IMR-90 (cell line): ENCODE results near the gene SLCO3A1. TPM values are rescaled to one million over a fixed set of nuclear protein-coding genes. Genes with fewer than 3 reads are reported as not detected.

Source experiments
- ATAC-seq: fragments of 200-7000 bp; cut with Tn5 transposase; 2 replicates; pipeline ENCODE4 v1.9.1; 2020; ENCODE audit warnings: low read depth, mild to moderate bottlenecking, moderate library complexity
- BruUV-seq: library from RNA; stranded (reverse); fragments of 400-500 nt; replicated peaks from 2 replicates; lab custom pipeline; 2021; lab: Mats Ljungman, UMichigan
- CTCF ChIA-PET: fragments of 300-600 bp; formaldehyde crosslinking; extraction: SDS; loops from one replicate; lab custom pipeline; 2021; ENCODE audit warnings: antibody characterized with exemption; lab: Yijun Ruan, JAX
- POLR2A ChIA-PET: fragments of 300-600 bp; sonication (Branson Sonifier 250); formaldehyde crosslinking; loops from one replicate; lab custom pipeline; 2022; ENCODE audit warnings: antibody characterized with exemption; ENCODE audit not compliant: unreplicated experiment; lab: Charles Lee
- DNase-seq: peaks from one replicate; pipeline ENCODE4 v3.0.0; 2013
- H2AFZ ChIP-seq: replicated peaks from 2 replicates; pipeline ENCODE3; 2013; ENCODE audit warnings: low read length, mild to moderate bottlenecking; ENCODE audit not compliant: poor library complexity
- H2AK5ac ChIP-seq: 2 replicates; pipeline ENCODE4 v1.6.1; 2013; ENCODE audit warnings: low read depth, low read length, inconsistent platforms
- H2AK9ac ChIP-seq: replicated peaks from 2 replicates; pipeline ENCODE3; 2013; ENCODE audit warnings: mild to moderate bottlenecking, low read depth, low read length, moderate library complexity; ENCODE audit not compliant: poor library complexity
- H2BK120ac ChIP-seq: 2 replicates; pipeline ENCODE4 v1.6.1; 2013; ENCODE audit warnings: low read depth, low read length, inconsistent platforms
- H2BK15ac ChIP-seq: 3 replicates; pipeline ENCODE4 v1.6.1; 2013; ENCODE audit warnings: low read depth, low read length, inconsistent platforms
- H2BK20ac ChIP-seq: 2 replicates; pipeline ENCODE4 v1.6.1; 2013; ENCODE audit warnings: low read depth, mild to moderate bottlenecking, inconsistent platforms, low read length, moderate library complexity
- H2BK5ac ChIP-seq: 2 replicates; pipeline ENCODE4 v1.6.1; 2013; ENCODE audit warnings: mild to moderate bottlenecking, low read depth, low read length, inconsistent platforms; ENCODE audit not compliant: poor library complexity, severe bottlenecking
- H3K14ac ChIP-seq: replicated peaks from 2 replicates; pipeline ENCODE4 v1.6.1; 2013; ENCODE audit warnings: low read depth, low read length, inconsistent platforms
- H3K18ac ChIP-seq: 2 replicates; pipeline ENCODE4 v1.6.1; 2013; ENCODE audit warnings: low read depth, low read length, control low read depth
- H3K23ac ChIP-seq: 2 replicates; pipeline ENCODE4 v1.6.1; 2013; ENCODE audit warnings: low read depth, low read length, inconsistent platforms
- H3K27ac ChIP-seq: 2 replicates; pipeline ENCODE4 v1.5.1; 2013; ENCODE audit warnings: mild to moderate bottlenecking, control low read depth, low read length; ENCODE audit not compliant: insufficient read depth
- H3K27me3 ChIP-seq: 2 replicates; pipeline ENCODE4 v1.6.1; 2013; ENCODE audit warnings: low read length; ENCODE audit not compliant: control insufficient read depth, insufficient read depth
- H3K36me3 ChIP-seq: 2 replicates; pipeline ENCODE4 v1.6.1; 2013; ENCODE audit warnings: low read length, mixed read lengths; ENCODE audit not compliant: control insufficient read depth, insufficient read depth
- H3K4ac ChIP-seq: 2 replicates; pipeline ENCODE4 v1.6.1; 2013; ENCODE audit warnings: low read depth, low read length, inconsistent platforms
- H3K4me1 ChIP-seq: 2 replicates; pipeline ENCODE4 v1.6.1; 2013; ENCODE audit warnings: low read length, mixed read lengths; ENCODE audit not compliant: control insufficient read depth, insufficient read depth
- H3K4me2 ChIP-seq: 2 replicates; pipeline ENCODE4 v1.6.1; 2013; ENCODE audit warnings: low read depth, mild to moderate bottlenecking, control low read depth, low read length, moderate library complexity
- H3K4me3 ChIP-seq: 2 replicates; pipeline ENCODE4 v1.5.1; 2013; ENCODE audit warnings: low read depth, mild to moderate bottlenecking, control low read depth, low read length, moderate library complexity; ENCODE audit not compliant: insufficient read depth
- H3K56ac ChIP-seq: 2 replicates; pipeline ENCODE4 v1.6.1; 2013; ENCODE audit warnings: low read length, inconsistent platforms; ENCODE audit not compliant: insufficient read depth; ENCODE audit errors: extremely low read depth
- H3K79me1 ChIP-seq, 2 experiments: 2 replicates each; pipeline ENCODE4 v1.6.1; 2013; ENCODE audit warnings: low read length in 2 of 2, inconsistent platforms in 1 of 2, low read depth in 1 of 2
- H3K9ac ChIP-seq: 2 replicates; pipeline ENCODE4 v1.6.1; 2013; ENCODE audit warnings: low read depth, low read length, control low read depth
- H3K9me1 ChIP-seq: 2 replicates; pipeline ENCODE4 v1.6.1; 2013; ENCODE audit warnings: low read length, inconsistent platforms; ENCODE audit not compliant: insufficient read depth
- H3K9me3 ChIP-seq: 2 replicates; pipeline ENCODE4 v1.6.1; 2013; ENCODE audit warnings: low read length; ENCODE audit not compliant: control insufficient read depth, insufficient read depth
- H4K20me1 ChIP-seq: 2 replicates; pipeline ENCODE4 v1.6.1; 2013; ENCODE audit warnings: low read length, inconsistent platforms; ENCODE audit not compliant: insufficient read depth
- H4K5ac ChIP-seq: 2 replicates; pipeline ENCODE4 v1.6.1; 2013; ENCODE audit warnings: mild to moderate bottlenecking, low read depth, low read length, control low read depth
- H4K8ac ChIP-seq, 2 experiments: 2 replicates each; pipeline ENCODE4 v1.6.1; 2013; ENCODE audit warnings: low read depth in 2 of 2, low read length in 2 of 2, control low read depth in 1 of 2, inconsistent platforms in 1 of 2
- H4K91ac ChIP-seq: 2 replicates; pipeline ENCODE4 v1.6.1; 2013; ENCODE audit warnings: low read depth, low read length, inconsistent platforms; ENCODE audit not compliant: insufficient read depth
- CEBPB ChIP-seq: IDR thresholded peaks from 2 replicates; pipeline ENCODE4 v1.6.1; 2012; ENCODE audit warnings: low read depth, low read length, improper control_type of control experiment
- CHD1 ChIP-seq: IDR thresholded peaks from 2 replicates; pipeline ENCODE4 v1.6.1; 2012; ENCODE audit warnings: low read depth, low read length, improper control_type of control experiment
- CTCF ChIP-seq: conservative IDR thresholded peaks from 2 replicates; pipeline ENCODE4 v1.5.1; 2012; ENCODE audit warnings: mild to moderate bottlenecking, low read depth, low read length, improper control_type of control experiment
- FOS ChIP-seq: fragments of 150-350 bp; IDR thresholded peaks from 2 replicates; pipeline ENCODE4 v1.6.1; 2016; ENCODE audit warnings: low read depth, low read length
- MAFK ChIP-seq: IDR thresholded peaks from 2 replicates; pipeline ENCODE4 v1.6.1; 2012; ENCODE audit warnings: low read depth, low read length, improper control_type of control experiment
- MAZ ChIP-seq: IDR thresholded peaks from 2 replicates; pipeline ENCODE4 v1.6.1; 2012; ENCODE audit warnings: low read depth, mild to moderate bottlenecking, low read length, improper control_type of control experiment, moderate library complexity, borderline replicate concordance
- MXI1 ChIP-seq: IDR thresholded peaks from 2 replicates; pipeline ENCODE4 v1.6.1; 2012; ENCODE audit warnings: low read depth, mild to moderate bottlenecking, low read length, moderate library complexity, borderline replicate concordance
- NFE2L2 ChIP-seq: fragments of 150-350 bp; IDR thresholded peaks from 2 replicates; pipeline ENCODE4 v1.6.1; 2016; ENCODE audit warnings: low read depth, mild to moderate bottlenecking, low read length
- RAD21 ChIP-seq: IDR thresholded peaks from 2 replicates; pipeline ENCODE4 v1.6.1; 2012; ENCODE audit warnings: low read length, improper control_type of control experiment
- RCOR1 ChIP-seq: IDR thresholded peaks from 2 replicates; pipeline ENCODE4 v1.6.1; 2012; ENCODE audit warnings: mild to moderate bottlenecking, low read length, improper control_type of control experiment; ENCODE audit not compliant: insufficient replicate concordance
- RFX5 ChIP-seq: IDR thresholded peaks from 2 replicates; pipeline ENCODE4 v1.8.0; 2012; ENCODE audit warnings: low read depth, mild to moderate bottlenecking, low read length, moderate library complexity
- USF2 ChIP-seq: fragments of 150-350 bp; IDR thresholded peaks from 2 replicates; pipeline ENCODE4 v1.6.1; 2017; ENCODE audit warnings: mild to moderate bottlenecking, antibody characterized with exemption, low read length, low read depth
- WGBS, 2 experiments: methylation state at CpG; one replicate each; pipeline versions ENCODE4 v1.1.5 to v1.1.7; 2013; ENCODE audit warnings: missing lambda C conversion rate in 2 of 2; ENCODE audit not compliant: insufficient read length in 1 of 2; ENCODE audit errors: extremely low coverage in 2 of 2; 5-methylcytosine and 5-hydroxymethylcytosine counted together
- dilution Hi-C: fragments of 300-500 bp; cut with HindIII; formaldehyde crosslinking; loops from one replicate; pipeline ENCODE4 v1.14.3; 2018; ENCODE audit warnings: low sequenced_read_pairs; ENCODE audit not compliant: unreplicated experiment
- in situ Hi-C: fragments of 300-500 bp; cut with MboI; formaldehyde crosslinking; loops from 3 replicates; pipeline ENCODE4 v1.14.3; 2019; ENCODE audit warnings: low sequenced_read_pairs, inconsistent platforms, mixed read lengths
- intact Hi-C: fragments of 100-400 bp; cut with micrococcal nuclease; formaldehyde crosslinking; loops from 2 replicates; pipeline ENCODE4 v1.10.0; 2022
- polyA plus RNA-seq, 3 experiments: library from polyadenylated mRNA; depleted of rRNA; stranded (reverse); fragments of >200 nt; gene quantifications; 2 replicates each; pipeline ENCODE4 v1.2.3, GENCODE V29; 2012; ENCODE audit warnings: low replicate concordance in 1 of 3
- total RNA-seq: library from RNA; depleted of rRNA; stranded (reverse); fragments of >200 nt; gene quantifications from 2 replicates; pipeline ENCODE4 v1.2.3, GENCODE V29; 2012

Gene SLCO3A1
- total and polyA plus RNA-seq, 2 of the 4 experiments (the other 2 are of a cell fraction), result 4.7 to 8.1 TPM

GRCh38 chr15:92118936-92119325 is 265.4 kb downstream of the SLCO3A1 start:
- Histone ChIP-seq H3K27ac (no peak overlapping the region), H3K9me3 (peaks cover 4% of the 10 kb centered on the region; the same call in 1 of the 2 replicates), H3K4ac (no peak overlapping the region), H3K4me3 (no peak overlapping the region), H4K8ac (no peak overlapping the region), H3K27me3 (no peaks in the 10 kb centered on the region; the same call in 1 of the 2 replicates), H2BK5ac (no peak overlapping the region), H2AK9ac (no peak overlapping the region), H4K20me1 (no peaks in the 10 kb centered on the region), H2BK15ac (no peak overlapping the region), H3K9me1 (no peaks in the 10 kb centered on the region), H3K56ac (no peak overlapping the region), H3K4me1 (peaks cover 2% of the 10 kb centered on the region; the same call in 1 of the 2 replicates), H2BK120ac (no peak overlapping the region), H4K91ac (no peak overlapping the region), H3K23ac (no peak overlapping the region), H3K36me3 (no peaks in the 10 kb centered on the region), H3K9ac (no peak overlapping the region), H2BK20ac (no peak overlapping the region), H3K18ac (no peak overlapping the region), H2AK5ac (no peak overlapping the region), H3K79me1 (no peaks in the 10 kb centered on the region), H3K4me2 (no peak overlapping the region), H4K5ac (no peak overlapping the region), H3K14ac (no peak overlapping the region), H2AFZ (no peak overlapping the region)
- intact Hi-C loops, result no loop called here
- dilution Hi-C loops, result no loop called here
- DNase-seq (no peak), ATAC-seq (no peak)
- POLR2A ChIA-PET, result no interaction called here
- in situ Hi-C loops, result no loop called here
- BruUV-seq, result no TSS peak
- CTCF ChIA-PET, result no interaction called here
- WGBS, 2 experiments, result no CpG with 5 or more reads among the region's 3 CpGs
- TF ChIP-seq MXI1, result no peak
- TF ChIP-seq RFX5, result no peak
- TF ChIP-seq RAD21, result no peak
- TF ChIP-seq MAFK, result no peak
- no peak for TF ChIP-seq FOS
- no peak for TF ChIP-seq NFE2L2
- no peak for TF ChIP-seq MAZ
- no peak for TF ChIP-seq CHD1
- no peak for TF ChIP-seq RCOR1
- no peak for TF ChIP-seq CEBPB
- no peak for TF ChIP-seq USF2
- TF ChIP-seq CTCF, result no peak
